HEK293T (cell line): Measurements from ENCODE around the gene ALPG.
"Not testable (repeated sequence)": the region's sequence is repeated elsewhere in the genome, so short reads cannot be mapped to it uniquely, and the experiment has no call there.

ENCODE experiments used
- CTCF ChIA-PET: fragments of 350-600 bp; formaldehyde crosslinking; extraction: SDS; loops from one replicate; lab custom pipeline; 2021; ENCODE audit warnings: antibody characterized with exemption, inconsistent platforms; lab: Yijun Ruan, JAX
- POLR2A ChIA-PET: fragments of 350-600 bp; formaldehyde crosslinking; extraction: SDS; loops from one replicate; lab custom pipeline; 2020; ENCODE audit warnings: antibody characterized with exemption, inconsistent platforms; lab: Yijun Ruan, JAX
- DNase-seq: peaks from one replicate; pipeline ENCODE4 v3.0.0; 2012; ENCODE audit warnings: mixed read lengths; ENCODE audit errors: extremely low spot score
- ARNT ChIP-seq: fragments of 450-650 bp; IDR thresholded peaks from 2 replicates; pipeline ENCODE4 v1.6.1; 2017; ENCODE audit warnings: mild to moderate bottlenecking
- BHLHE40 ChIP-seq: fragments of 450-650 bp; IDR thresholded peaks from 2 replicates; pipeline ENCODE4 v1.6.1; 2016; ENCODE audit warnings: mild to moderate bottlenecking, moderate library complexity, borderline replicate concordance
- CTBP1 ChIP-seq: fragments of 450-650 bp; IDR thresholded peaks from 2 replicates; pipeline ENCODE4 v1.6.1; 2016; ENCODE audit warnings: borderline replicate concordance
- ELF4 ChIP-seq: fragments of 450-650 bp; IDR thresholded peaks from 2 replicates; pipeline ENCODE4 v1.6.1; 2017; ENCODE audit warnings: antibody characterized with exemption
- FOXA1 ChIP-seq: fragments of 450-650 bp; IDR thresholded peaks from 2 replicates; pipeline ENCODE4 v1.6.1; 2016; ENCODE audit warnings: mild to moderate bottlenecking
- FOXK2 ChIP-seq: fragments of 450-650 bp; IDR thresholded peaks from 2 replicates; pipeline ENCODE4 v1.6.1; 2016; ENCODE audit warnings: mild to moderate bottlenecking
- FOXM1 ChIP-seq: fragments of 450-650 bp; IDR thresholded peaks from 2 replicates; pipeline ENCODE4 v1.6.1; 2017; ENCODE audit warnings: mild to moderate bottlenecking, borderline replicate concordance
- HDGF ChIP-seq: fragments of 450-650 bp; IDR thresholded peaks from 2 replicates; pipeline ENCODE4 v1.6.1; 2017; ENCODE audit warnings: antibody characterized with exemption, borderline replicate concordance
- L3MBTL2 ChIP-seq: fragments of 450-650 bp; conservative IDR thresholded peaks from 2 replicates; pipeline ENCODE4 v1.6.1; 2016; ENCODE audit warnings: mild to moderate bottlenecking
- LEF1 ChIP-seq: fragments of 450-650 bp; IDR thresholded peaks from 2 replicates; pipeline ENCODE4 v1.6.1; 2017; ENCODE audit warnings: mild to moderate bottlenecking, borderline replicate concordance
- NFRKB ChIP-seq: fragments of 450-650 bp; IDR thresholded peaks from 2 replicates; pipeline ENCODE4 v1.6.1; 2016; ENCODE audit warnings: mild to moderate bottlenecking, moderate library complexity
- SP1 ChIP-seq: fragments of 450-650 bp; IDR thresholded peaks from 2 replicates; pipeline ENCODE4 v1.6.1; 2017
- SUZ12 ChIP-seq: fragments of 450-650 bp; IDR thresholded peaks from 2 replicates; pipeline ENCODE4 v1.6.1; 2016; ENCODE audit warnings: mild to moderate bottlenecking
- TARDBP ChIP-seq: fragments of 450-650 bp; IDR thresholded peaks from 2 replicates; pipeline ENCODE4 v1.6.1; 2016
- ZNF384 ChIP-seq: fragments of 450-650 bp; IDR thresholded peaks from 2 replicates; pipeline ENCODE4 v1.6.1; 2016
- TF ChIP-seq, protein P1 (sequence below): fragments of 450-650 bp; IDR thresholded peaks from 2 replicates; pipeline ENCODE4 v1.6.1; 2016

Gene ALPG

DNA sequence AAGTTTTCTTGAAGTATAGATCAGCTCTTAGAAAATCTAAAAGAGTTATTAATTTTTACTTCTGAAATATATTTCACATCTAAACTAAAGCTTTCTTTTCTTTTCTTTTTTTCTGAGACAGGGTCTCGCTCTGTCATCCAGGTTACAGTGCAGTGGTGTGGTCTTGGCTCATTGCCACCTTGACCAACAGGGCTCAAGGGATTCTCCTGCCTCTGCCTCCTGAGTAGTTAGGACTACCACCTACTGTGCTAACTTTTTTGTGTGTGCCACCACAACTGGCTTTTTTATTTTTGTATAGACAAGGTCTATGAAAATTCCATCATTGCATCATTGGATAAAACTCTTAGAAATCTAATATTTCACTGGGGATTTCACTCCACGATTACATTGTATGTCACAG lies 10.0 kb upstream of the ALPG start:
- ChIA-PET POLR2A (no interaction called here), CTCF (interaction anchor here (1.3 kb wide), 1 partner anchor 29 kb away, joined by 3 read pairs; no protein-coding TSS in a partner anchor)
- no peak for DNase-seq
- no peak for TF ChIP-seq HDGF
- TF ChIP-seq CTBP1 = no peak
- TF ChIP-seq L3MBTL2 = no peak
- no peak for TF ChIP-seq SUZ12

DNA sequence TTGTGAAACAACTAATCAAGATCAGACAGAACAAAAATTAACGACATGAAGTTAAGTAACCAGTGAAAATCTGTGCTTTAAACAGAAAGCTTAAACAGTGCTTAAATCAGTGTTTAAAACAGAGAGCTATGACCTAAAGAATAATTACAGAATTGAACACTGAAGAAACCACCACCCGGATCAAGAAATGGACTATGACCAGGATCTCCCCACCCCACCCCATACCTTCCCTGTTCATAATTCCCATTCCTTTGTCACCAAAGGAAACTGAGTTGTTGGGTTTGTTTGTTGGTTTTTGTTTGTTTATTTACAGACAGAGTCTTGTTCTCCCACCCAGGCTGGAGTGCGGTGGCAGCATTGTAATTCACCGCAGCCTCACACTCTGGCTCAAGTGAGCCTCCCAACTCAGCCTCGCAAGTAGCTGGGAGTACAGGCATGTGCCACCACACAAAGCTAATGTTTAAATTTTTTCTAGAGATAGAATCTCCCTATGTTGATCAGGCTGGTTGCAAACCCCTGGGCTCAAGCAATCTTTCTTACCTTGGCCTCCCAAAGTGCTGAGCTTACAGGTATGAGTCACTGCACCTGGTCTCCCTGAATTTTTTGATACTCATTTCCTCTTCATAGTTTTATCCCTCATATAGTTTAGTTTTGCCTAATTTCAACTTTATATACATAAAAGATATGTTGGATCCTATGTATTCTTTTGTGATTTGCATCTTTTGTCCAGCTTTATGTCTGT lies 8.2 kb upstream of the ALPG start:
- ChIA-PET CTCF (interaction anchor here (1.0 kb wide), 1 partner anchor 48 kb away, joined by 3 read pairs; no protein-coding TSS in a partner anchor), POLR2A (no interaction called here)
- no peak for DNase-seq
- TF ChIP-seq HDGF = no peak
- TF ChIP-seq ELF4 = no peak
- no peak for TF ChIP-seq FOXA1
- TF ChIP-seq ZNF384 = no peak
- no peak for TF ChIP-seq LEF1
- TF ChIP-seq ARNT = no peak
- TF ChIP-seq FOXK2 = no peak
- no peak for TF ChIP-seq L3MBTL2
- no peak for TF ChIP-seq SP1
- no peak for TF ChIP-seq TARDBP
- TF ChIP-seq, protein P1, sequence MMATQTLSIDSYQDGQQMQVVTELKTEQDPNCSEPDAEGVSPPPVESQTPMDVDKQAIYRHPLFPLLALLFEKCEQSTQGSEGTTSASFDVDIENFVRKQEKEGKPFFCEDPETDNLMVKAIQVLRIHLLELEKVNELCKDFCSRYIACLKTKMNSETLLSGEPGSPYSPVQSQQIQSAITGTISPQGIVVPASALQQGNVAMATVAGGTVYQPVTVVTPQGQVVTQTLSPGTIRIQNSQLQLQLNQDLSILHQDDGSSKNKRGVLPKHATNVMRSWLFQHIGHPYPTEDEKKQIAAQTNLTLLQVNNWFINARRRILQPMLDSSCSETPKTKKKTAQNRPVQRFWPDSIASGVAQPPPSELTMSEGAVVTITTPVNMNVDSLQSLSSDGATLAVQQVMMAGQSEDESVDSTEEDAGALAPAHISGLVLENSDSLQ = no peak
- TF ChIP-seq SUZ12 = no peak
- no peak for TF ChIP-seq BHLHE40
- TF ChIP-seq CTBP1 = no peak
- no peak for TF ChIP-seq FOXM1
- no peak for TF ChIP-seq NFRKB

DNA sequence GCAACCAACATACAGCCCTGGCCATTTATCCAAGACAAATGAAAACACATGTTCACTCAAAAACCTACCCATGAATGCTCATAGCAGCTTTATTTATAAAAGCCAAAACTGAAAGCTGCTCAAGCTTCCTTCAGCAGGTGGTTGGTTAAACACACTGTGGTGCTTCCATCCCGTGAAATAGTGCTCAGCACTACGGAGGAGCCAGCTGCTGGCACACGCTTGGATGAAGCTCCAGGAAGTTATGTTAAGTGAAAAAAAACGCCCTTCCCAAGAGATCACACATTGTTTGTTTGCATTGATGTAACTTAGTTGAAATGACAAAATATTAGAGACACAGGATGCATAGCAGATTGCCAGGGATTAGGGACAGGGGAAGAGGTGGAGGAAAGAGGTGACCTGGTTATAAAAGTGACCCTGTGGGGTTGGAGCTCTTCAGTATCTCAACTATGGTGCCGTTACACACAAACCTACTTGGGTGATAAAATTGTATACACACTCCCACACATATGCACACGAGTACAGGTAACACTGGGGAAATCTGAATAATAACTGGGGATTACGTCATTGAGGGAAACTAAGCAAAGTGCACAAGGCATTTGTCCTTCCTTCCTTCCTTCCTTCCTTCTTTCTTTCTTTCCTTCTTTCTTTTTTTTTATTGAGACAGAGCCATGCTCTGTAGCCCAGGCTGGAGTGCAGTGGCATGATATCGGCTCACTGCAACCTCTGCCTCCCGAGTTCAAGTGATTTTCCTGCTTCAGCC lies 6.2 kb upstream of the ALPG start:
- ChIA-PET POLR2A (no interaction called here), CTCF (interaction anchor here (0.6 to 0.9 kb wide), 3 partner anchors 33 to 534 kb away, joined by 3 read pairs; no protein-coding TSS in a partner anchor)
- TF ChIP-seq L3MBTL2 (no peak), HDGF (no peak), LEF1 (no peak)
- DNase-seq = no peak

DNA sequence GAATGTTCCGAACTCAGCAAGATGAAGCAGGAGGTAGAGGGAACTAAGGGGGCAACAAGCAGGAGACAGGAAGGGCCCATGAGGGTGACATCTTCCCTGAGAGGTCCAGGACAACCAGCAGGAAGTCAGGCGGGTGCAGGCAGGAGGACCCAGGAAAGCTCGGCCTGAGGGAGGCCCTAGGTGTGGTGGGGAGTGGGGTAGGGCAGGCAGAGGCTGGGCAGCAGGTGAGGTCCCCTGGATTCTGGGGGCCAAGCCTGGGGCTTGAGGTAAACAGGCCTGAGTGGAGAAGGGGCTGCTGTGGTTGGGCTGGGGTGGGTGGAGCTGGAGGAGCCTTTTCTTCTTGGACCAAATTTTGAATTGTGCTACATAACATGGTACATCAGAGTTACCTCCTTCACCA lies 4.1 kb upstream of the ALPG start:
- no peak for TF ChIP-seq SUZ12
- TF ChIP-seq ARNT = no peak
- ChIA-PET CTCF (interaction anchor here (0.7 kb wide), 1 partner anchor 473 kb away, joined by 4 read pairs; no protein-coding TSS in a partner anchor), POLR2A (no interaction called here)
- no peak for DNase-seq

DNA sequence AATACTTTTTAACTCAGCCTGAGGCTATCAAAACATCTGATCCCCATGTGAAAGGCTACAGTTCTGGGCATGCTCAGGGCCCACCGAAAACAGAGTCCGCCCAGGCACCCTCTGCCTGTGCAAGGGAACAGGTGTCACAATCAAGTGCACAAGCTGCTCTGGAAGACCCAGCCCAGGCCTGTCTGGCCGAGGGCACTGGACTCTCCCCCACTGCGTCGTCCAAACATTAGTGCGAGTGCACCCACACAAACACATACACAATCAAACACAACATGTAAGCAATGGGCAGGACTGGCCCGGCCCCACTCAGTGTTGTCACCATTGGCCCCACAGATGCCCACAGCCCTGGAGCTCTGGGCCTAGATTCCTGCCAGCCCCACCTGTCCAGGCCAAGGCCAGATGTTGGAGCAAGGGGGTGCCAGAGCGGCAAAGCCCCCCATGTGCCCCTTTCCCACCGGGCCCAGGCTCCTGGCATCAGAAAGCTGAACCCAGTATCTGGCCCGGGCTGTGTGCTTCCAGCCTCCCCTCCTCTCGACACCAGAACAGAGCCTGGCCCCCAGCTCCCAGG lies 617 bp upstream of the ALPG start:
- CTCF ChIA-PET = no interaction called here
- POLR2A ChIA-PET = no interaction called here
- no peak for DNase-seq
- TF ChIP-seq FOXA1 = no peak
- TF ChIP-seq L3MBTL2 = no peak
- no peak for TF ChIP-seq FOXM1
- TF ChIP-seq SUZ12 = no peak
- TF ChIP-seq NFRKB = no peak
- TF ChIP-seq HDGF = no peak
- TF ChIP-seq LEF1 = no peak
- no peak for TF ChIP-seq CTBP1

DNA sequence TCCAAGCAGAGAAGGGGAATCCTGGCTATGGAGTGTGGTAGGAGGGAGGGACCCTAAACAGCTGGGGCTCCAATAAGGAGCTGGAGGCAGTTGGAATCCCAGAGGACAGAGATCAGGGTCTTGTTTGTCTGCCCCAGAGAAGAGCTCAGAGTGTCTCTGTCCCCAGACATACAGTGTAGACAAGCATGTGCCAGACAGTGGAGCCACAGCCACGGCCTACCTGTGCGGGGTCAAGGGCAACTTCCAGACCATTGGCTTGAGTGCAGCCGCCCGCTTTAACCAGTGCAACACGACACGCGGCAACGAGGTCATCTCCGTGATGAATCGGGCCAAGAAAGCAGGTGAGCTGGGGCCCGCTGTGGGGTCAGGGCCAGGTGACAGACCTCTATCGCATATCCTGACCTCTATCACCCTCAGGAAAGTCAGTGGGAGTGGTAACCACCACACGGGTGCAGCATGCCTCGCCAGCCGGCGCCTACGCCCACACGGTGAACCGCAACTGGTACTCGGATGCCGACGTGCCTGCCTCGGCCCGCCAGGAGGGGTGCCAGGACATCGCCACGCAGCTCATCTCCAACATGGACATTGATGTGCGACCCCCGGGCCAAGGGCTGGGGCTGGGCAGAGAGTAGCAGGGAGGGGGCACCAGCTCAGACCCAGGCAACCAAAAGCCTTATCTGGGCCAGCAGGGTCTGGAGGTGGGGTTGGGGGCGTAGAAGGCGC lies 945 bp downstream of the ALPG start:
- POLR2A ChIA-PET, DNase-seq, CTCF ChIA-PET: not testable (repeated sequence)

DNA sequence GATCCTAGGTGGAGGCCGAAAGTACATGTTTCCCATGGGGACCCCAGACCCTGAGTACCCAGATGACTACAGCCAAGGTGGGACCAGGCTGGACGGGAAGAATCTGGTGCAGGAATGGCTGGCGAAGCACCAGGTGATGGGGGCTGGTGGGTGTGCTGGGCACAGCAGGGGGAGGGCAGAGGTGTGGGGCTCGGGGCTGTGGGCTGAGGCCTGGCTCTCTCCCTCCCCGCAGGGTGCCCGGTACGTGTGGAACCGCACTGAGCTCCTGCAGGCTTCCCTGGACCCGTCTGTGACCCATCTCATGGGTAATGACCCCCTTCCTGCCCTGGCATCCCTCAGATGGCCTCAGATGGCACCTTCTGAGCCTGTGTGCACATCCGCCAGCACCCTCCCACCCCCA lies 1.6 kb downstream of the ALPG start:
- DNase-seq, CTCF ChIA-PET, POLR2A ChIA-PET: not testable (repeated sequence)

DNA sequence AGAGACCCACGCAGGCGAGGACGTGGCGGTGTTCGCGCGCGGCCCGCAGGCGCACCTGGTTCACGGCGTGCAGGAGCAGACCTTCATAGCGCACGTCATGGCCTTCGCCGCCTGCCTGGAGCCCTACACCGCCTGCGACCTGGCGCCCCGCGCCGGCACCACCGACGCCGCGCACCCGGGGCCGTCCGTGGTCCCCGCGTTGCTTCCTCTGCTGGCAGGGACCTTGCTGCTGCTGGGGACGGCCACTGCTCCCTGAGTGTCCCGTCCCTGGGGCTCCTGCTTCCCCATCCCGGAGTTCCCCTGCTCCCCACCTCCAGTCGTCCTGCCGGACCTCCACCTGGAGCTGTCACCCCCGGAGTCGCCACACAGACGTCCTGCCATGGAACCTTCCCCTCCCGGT lies 3.0 kb downstream of the ALPG start:
- CTCF ChIA-PET, POLR2A ChIA-PET, DNase-seq: not testable (repeated sequence)
